ENCODE data around the gene ATL1.
A peak's percentile ranks its signal among the peaks of the same experiment; 100 is the strongest.
"Not testable (repeated sequence)": the region's sequence is repeated elsewhere in the genome, so short reads cannot be mapped to it uniquely, and the experiment has no call there.

Gene ATL1

GRCh38 chr14:50624447-50624846 is 64.5 kb downstream of the ATL1 start:
- DNase-seq, result no peak
- no peak for TF ChIP-seq GATA1 (IDR thresholded peaks at IDR 0.05; ENCODE audit: low read depth, low read length)
- no peak for TF ChIP-seq POLR2A (IDR thresholded peaks at IDR 0.05; ENCODE audit: low read length)

GRCh38 chr14:50624947-50625346 is 65.0 kb downstream of the ATL1 start:
- DNase-seq, result not testable (repeated sequence)

GRCh38 chr14:50631408-50631821 is 71.5 kb downstream of the ATL1 start:
- TF ChIP-seq POLR2A (IDR thresholded peaks at IDR 0.05; ENCODE audit: low read length) (no peak), GATA1 (IDR thresholded peaks at IDR 0.05; ENCODE audit: low read depth, low read length) (no peak)
- no peak for DNase-seq

GRCh38 chr14:50633954-50634353 is 74.0 kb downstream of the ATL1 start:
- TF ChIP-seq GATA1 (IDR thresholded peaks at IDR 0.05; ENCODE audit: low read depth, low read length), result no peak
- no peak for TF ChIP-seq POLR2A (IDR thresholded peaks at IDR 0.05; ENCODE audit: low read length)

GRCh38 chr14:50635141-50635540 is 75.2 kb downstream of the ATL1 start:
- TF ChIP-seq POLR2A (IDR thresholded peaks at IDR 0.05; ENCODE audit: low read length) (no peak), GATA1 (IDR thresholded peaks at IDR 0.05; ENCODE audit: low read depth, low read length) (no peak)
- no peak for DNase-seq

More at GRCh38 chr14:50633954-50634353, 74.0 kb downstream of the ATL1 start:
- no peak for DNase-seq

- DNase-seq, result no peak
- TF ChIP-seq GATA1 (IDR thresholded peaks at IDR 0.05; ENCODE audit: low read depth, low read length), result no peak
Observed at GRCh38 chr14:50647282-50647681, 87.3 kb downstream of the ATL1 start.

GRCh38 chr14:50647753-50648152 is 87.8 kb downstream of the ATL1 start:
- TF ChIP-seq GATA1 (IDR thresholded peaks at IDR 0.05; ENCODE audit: low read depth, low read length) (no peak), POLR2A (IDR thresholded peaks at IDR 0.05; ENCODE audit: low read length) (no peak)

GRCh38 chr14:50649691-50650090 is 89.7 kb downstream of the ATL1 start:
- TF ChIP-seq GATA1 (IDR thresholded peaks at IDR 0.05; ENCODE audit: low read depth, low read length), result no peak
- TF ChIP-seq POLR2A (IDR thresholded peaks at IDR 0.05; ENCODE audit: low read length), result no peak
- DNase-seq, result no peak

More at GRCh38 chr14:50647753-50648152, 87.8 kb downstream of the ATL1 start:
- DNase-seq, result no peak

GRCh38 chr14:50656776-50657175 is 96.8 kb downstream of the ATL1 start:
- TF ChIP-seq POLR2A (IDR thresholded peaks at IDR 0.05; ENCODE audit: low read length) (no peak), GATA1 (IDR thresholded peaks at IDR 0.05; ENCODE audit: low read depth, low read length) (no peak)
- DNase-seq, result no peak

GRCh38 chr14:50657753-50658152 is 97.8 kb downstream of the ATL1 start:
- peak; percentile 43 to 73 for DNase-seq
- TF ChIP-seq GATA1 (IDR thresholded peaks at IDR 0.05; ENCODE audit: low read depth, low read length) (no peak), POLR2A (IDR thresholded peaks at IDR 0.05; ENCODE audit: low read length) (no peak)

GRCh38 chr14:50658203-50658602 is 98.3 kb downstream of the ATL1 start:
- DNase-seq, result no peak
- no peak for TF ChIP-seq POLR2A (IDR thresholded peaks at IDR 0.05; ENCODE audit: low read length)
- TF ChIP-seq GATA1 (IDR thresholded peaks at IDR 0.05; ENCODE audit: low read depth, low read length), result no peak

GRCh38 chr14:50659327-50659974 is 99.5 kb downstream of the ATL1 start:
- TF ChIP-seq POLR2A (IDR thresholded peaks at IDR 0.05; ENCODE audit: low read length) (no peak), GATA1 (IDR thresholded peaks at IDR 0.05; ENCODE audit: low read depth, low read length) (no peak)
- DNase-seq, result peak; percentile 5 to 34

GRCh38 chr14:50664579-50664978 is 104.6 kb downstream of the ATL1 start:
- DNase-seq, result peak in 1 of 2 experiments; percentile 4

- peak; percentile 27 to 43 for DNase-seq
Observed at GRCh38 chr14:50665300-50665699, 105.4 kb downstream of the ATL1 start.

- TF ChIP-seq GATA1 (IDR thresholded peaks at IDR 0.05; ENCODE audit: low read depth, low read length) (no peak), POLR2A (IDR thresholded peaks at IDR 0.05; ENCODE audit: low read length) (no peak)
- DNase-seq, result peak; percentile 62 to 75
Observed at GRCh38 chr14:50666772-50667683, 107.1 kb downstream of the ATL1 start.
